PFSK-1 (cell line): ENCODE results near the gene PRDM2.

ENCODE experiments used
- FOXP2 ChIP-seq: optimal IDR thresholded peaks from 2 replicates; pipeline ENCODE3; 2011; ENCODE audit warnings: borderline replicate concordance, control low read depth, inconsistent platforms; ENCODE audit not compliant: insufficient read depth; ENCODE audit errors: extremely low read length, extremely low read depth
- POLR2AphosphoS5 ChIP-seq: IDR thresholded peaks from 2 replicates; pipeline ENCODE4 v1.6.1; 2012; ENCODE audit warnings: low read depth, mild to moderate bottlenecking, control low read depth, low read length, moderate library complexity
- REST ChIP-seq, 2 experiments: IDR thresholded peaks; 2 replicates each; pipeline versions ENCODE4 v1.6.1 to v1.8.0; 2011 to 2012; ENCODE audit warnings: low read depth in 2 of 2, low read length in 2 of 2, control low read depth in 1 of 2, inconsistent platforms in 1 of 2, mild to moderate bottlenecking in 1 of 2, moderate library complexity in 1 of 2; ENCODE audit not compliant: insufficient read depth in 1 of 2
- SIN3A ChIP-seq: IDR thresholded peaks from 2 replicates; pipeline ENCODE4 v1.6.1; 2012; ENCODE audit warnings: mild to moderate bottlenecking, low read length, moderate library complexity, borderline replicate concordance; ENCODE audit not compliant: insufficient read depth
- TAF1 ChIP-seq: IDR thresholded peaks from 2 replicates; pipeline ENCODE4 v1.6.1; 2012; ENCODE audit warnings: low read length, control low read depth, borderline replicate concordance; ENCODE audit not compliant: insufficient read depth

Gene PRDM2

GRCh38 chr1:13757693-13758092 is 57.7 kb downstream of the PRDM2 start:
- TF ChIP-seq POLR2AphosphoS5 (no peak), TAF1 (no peak), SIN3A (no peak)

- TF ChIP-seq POLR2AphosphoS5 (no peak), SIN3A (no peak), REST (IDR thresholded peaks at IDR 0.05; ENCODE audit: insufficient read depth in 1 of 2, low read depth in 2 of 2, low read length in 2 of 2) (no peak), TAF1 (no peak), FOXP2 (no peak)
These were observed 59.1 kb downstream of the PRDM2 start for GRCh38 chr1:13759072-13759471.

- no peak for TF ChIP-seq FOXP2
- no peak for TF ChIP-seq REST (IDR thresholded peaks at IDR 0.05; ENCODE audit: insufficient read depth in 1 of 2, low read depth in 2 of 2, low read length in 2 of 2)
These were observed 60.4 kb downstream of the PRDM2 start for GRCh38 chr1:13760340-13760739.

- TF ChIP-seq TAF1 (no peak), POLR2AphosphoS5 (no peak), SIN3A (no peak), REST (IDR thresholded peaks at IDR 0.05; ENCODE audit: insufficient read depth in 1 of 2, low read depth in 2 of 2, low read length in 2 of 2) (no peak), FOXP2 (no peak)
These were observed 60.9 kb downstream of the PRDM2 start for GRCh38 chr1:13760921-13761320.

- TF ChIP-seq SIN3A: no peak
- no peak for TF ChIP-seq POLR2AphosphoS5
- no peak for TF ChIP-seq FOXP2
- no peak for TF ChIP-seq TAF1
- no peak for TF ChIP-seq REST (IDR thresholded peaks at IDR 0.05; ENCODE audit: insufficient read depth in 1 of 2, low read depth in 2 of 2, low read length in 2 of 2)
These were observed 61.9 kb downstream of the PRDM2 start for GRCh38 chr1:13761883-13762282.

- TF ChIP-seq SIN3A: no peak
- TF ChIP-seq TAF1: no peak
These were observed 62.7 kb downstream of the PRDM2 start for GRCh38 chr1:13762642-13763041.
